CD4-positive, alpha-beta T cell treated with Interleukin-6 for 4 hours (primary cell): ENCODE results near the gene DUSP7.

ENCODE experiments used
- DNase-seq: peaks from one replicate; pipeline ENCODE4 v3.0.0-alpha.2; 2020; ENCODE audit warnings: mixed read lengths

DUSP7 gene

DNA sequence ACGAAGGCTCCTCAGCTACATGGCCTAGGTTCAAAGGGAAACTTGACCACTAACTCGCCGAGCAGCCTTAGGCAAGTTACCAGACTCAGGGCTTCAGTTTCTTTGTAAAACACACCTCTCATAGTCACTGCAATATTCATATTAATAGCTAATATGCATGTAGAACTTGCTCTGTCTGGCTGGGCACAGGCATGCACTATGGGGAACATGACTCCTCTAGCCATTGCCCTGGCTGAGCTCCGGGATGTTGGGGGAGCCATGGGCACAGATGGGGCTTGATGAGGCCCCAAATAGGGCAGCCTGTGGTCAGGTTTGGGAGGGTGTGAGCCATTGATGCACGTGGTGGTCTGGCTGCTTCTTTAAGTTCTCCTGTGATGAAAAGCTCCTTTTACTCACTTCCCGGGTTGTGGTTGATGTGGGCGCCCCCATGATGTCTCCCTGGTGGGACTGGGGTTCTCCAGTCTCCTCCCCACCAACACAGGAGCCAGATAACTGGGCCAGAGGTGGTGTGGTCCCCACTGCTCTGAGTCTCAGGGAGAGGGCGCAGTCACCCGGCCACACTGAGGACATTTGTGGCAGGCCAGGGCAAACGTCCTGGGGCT lies 29.4 kb upstream of the DUSP7 start:
- no peak for DNase-seq

DNA sequence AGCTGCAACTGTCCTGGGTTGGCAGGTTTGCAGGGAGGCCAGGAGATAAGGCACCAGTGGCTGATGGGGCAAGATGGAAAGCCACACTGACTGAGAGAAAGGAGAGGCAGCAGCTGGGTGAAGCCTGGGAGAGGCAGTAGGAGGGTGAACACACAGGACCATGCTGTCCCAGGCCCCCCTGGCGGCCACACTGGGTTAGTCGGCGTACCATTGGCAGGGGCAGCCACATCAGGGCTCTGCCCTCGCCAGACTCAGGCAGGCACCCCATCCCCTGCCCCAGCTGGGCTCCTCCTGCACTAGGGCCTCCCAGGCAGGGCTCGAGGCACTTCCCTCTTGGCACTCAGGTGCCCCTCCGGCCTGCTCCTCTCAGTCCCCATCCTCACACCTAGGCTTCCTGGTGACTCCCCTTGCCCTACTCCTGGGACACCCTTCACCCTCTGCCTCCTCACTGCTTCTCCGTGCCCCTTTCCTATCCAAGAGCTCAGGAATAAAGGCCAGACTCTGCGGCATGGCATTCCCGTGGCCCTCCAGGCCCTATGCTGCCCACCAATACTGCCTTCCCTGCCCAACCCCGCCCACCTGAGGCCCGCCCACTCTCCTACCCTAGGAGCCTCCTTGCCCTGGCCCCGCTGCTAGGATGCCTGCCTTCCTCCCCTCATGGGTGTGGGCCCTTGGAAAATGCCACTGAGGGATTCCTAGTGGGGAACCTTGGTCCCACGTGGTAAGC lies 28.7 kb upstream of the DUSP7 start:
- DNase-seq = no peak

GRCh38 chr3:52084216-52084945 lies 28.0 kb upstream of the DUSP7 start:
- DNase-seq = no peak

GRCh38 chr3:52083556-52084087 lies 27.3 kb upstream of the DUSP7 start:
- DNase-seq = no peak

GRCh38 chr3:52082951-52083350 lies 26.6 kb upstream of the DUSP7 start:
- DNase-seq = no peak

DNA sequence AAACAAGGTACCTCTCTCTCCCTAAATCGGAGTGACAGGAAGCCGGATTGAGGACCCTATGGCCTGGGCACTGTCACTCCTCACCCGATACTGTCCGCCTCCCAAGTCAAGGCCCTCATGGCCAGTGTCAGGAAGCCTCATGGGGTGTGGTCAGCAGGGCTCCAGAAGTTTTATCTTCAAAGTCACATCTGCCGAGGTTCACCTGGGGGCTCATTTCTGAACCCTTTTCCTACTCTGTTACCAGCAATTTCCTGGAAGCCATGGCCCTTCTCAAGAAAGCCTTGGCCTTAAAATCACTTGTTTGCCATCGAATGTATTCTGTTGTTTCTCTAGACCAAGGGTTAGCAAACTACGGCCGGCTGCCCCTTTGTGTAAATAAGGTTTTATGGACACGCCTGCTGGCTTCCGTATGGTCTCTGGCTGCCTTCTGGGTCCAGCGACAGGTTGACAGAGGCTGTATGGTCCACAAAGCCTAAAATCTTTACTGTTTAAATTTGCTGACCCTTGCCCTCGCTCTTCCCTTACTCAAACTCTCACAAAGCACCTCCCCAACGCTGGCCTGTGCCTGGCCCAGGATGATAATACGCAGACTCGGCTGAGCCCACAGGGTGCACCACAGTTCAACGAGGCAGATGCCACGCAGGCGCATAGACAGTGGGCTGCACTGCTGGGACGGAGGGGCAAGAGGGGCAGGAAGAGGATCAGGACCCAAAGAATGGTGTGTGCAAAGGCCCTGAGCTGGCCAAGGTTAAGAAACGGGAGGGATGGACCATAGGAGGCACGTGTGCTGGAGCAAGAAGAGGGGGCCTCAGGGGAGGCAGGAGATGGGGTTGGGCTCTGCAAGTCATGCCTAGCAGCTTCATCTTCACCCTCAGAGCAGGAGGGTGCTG lies 24.7 kb upstream of the DUSP7 start:
- no peak for DNase-seq

GRCh38 chr3:52079958-52080357 lies 23.6 kb upstream of the DUSP7 start:
- no peak for DNase-seq

GRCh38 chr3:52078781-52079560 lies 22.6 kb upstream of the DUSP7 start:
- DNase-seq = no peak

GRCh38 chr3:52077925-52078324 lies 21.6 kb upstream of the DUSP7 start:
- DNase-seq = no peak

- DNase-seq = no peak
Observed at GRCh38 chr3:52076896-52077780, 20.8 kb upstream of the DUSP7 start.

DNA sequence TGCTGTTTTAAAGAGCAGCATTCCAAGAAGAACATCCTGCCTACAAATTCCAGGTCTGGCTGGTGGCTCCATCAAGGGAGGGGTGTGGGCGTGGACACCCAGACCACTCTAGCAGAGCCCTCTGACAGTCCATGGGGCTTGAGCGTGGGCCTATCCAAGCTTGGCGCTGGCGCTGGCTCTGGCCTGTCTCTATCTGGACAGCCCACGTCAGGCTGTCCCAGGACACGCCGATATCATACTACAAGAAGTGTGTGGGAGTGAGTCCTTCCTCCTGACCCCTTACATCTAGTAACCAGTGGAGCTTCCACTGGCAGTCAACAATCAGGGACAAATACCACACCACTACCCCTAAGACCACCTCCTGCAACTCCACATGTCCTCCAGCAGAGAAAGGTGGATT lies 17.1 kb upstream of the DUSP7 start:
- DNase-seq = no peak

GRCh38 chr3:52072471-52072870 lies 16.1 kb upstream of the DUSP7 start:
- DNase-seq = no peak

- DNase-seq = no peak
Observed at GRCh38 chr3:52072020-52072419, 15.6 kb upstream of the DUSP7 start.

GRCh38 chr3:52070724-52071621 lies 14.6 kb upstream of the DUSP7 start:
- DNase-seq = no peak

GRCh38 chr3:52069855-52070254 lies 13.5 kb upstream of the DUSP7 start:
- no peak for DNase-seq

GRCh38 chr3:52069135-52069534 lies 12.8 kb upstream of the DUSP7 start:
- no peak for DNase-seq

- no peak for DNase-seq
Observed at GRCh38 chr3:52068730-52069129, 12.4 kb upstream of the DUSP7 start.

DNA sequence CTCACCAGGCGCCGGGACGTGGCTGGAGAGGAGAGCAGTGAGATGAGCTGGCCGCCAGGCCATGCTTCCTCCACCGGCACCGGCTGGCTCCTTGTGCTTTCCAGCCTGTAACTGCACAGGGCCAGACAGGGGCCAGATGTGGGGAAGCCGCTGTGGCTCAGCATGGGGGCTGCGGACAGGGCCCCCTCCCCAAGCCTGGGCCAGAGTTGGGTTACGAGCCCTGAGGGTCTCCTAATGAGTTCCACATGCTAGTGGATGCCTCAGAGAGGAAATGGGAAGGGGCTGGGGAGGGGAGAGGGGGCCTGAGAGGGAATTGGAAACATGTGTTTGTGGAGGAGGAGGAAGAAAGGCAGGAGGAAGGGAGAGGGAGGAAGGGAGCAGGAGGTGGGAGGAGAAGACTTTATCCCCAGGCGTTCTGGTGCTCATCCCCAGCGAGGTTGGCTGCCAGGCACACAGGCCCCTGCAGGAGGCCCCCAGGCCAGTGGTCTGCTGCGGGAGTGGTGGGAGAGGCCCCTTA lies 11.7 kb upstream of the DUSP7 start:
- DNase-seq = no peak

DNA sequence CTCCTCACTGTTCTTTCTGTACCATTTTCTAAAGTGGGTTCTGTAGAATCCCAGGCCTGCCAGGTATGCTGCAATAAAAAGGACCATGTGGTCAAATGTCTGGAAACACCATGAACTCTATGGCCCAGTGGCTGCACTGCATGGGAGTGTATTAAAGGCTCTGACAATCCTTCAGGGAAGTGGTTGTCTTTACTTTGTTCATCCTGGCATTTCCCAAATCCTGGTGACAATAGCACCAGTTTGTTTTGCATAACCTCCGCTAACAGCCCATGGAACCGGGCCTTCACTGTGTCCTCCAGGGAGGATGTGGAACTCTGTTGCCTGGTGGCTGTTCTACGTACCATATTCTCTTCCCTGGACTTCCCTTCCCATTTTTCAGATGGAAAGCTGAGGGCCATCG lies 11.2 kb upstream of the DUSP7 start:
- DNase-seq = no peak

DNA sequence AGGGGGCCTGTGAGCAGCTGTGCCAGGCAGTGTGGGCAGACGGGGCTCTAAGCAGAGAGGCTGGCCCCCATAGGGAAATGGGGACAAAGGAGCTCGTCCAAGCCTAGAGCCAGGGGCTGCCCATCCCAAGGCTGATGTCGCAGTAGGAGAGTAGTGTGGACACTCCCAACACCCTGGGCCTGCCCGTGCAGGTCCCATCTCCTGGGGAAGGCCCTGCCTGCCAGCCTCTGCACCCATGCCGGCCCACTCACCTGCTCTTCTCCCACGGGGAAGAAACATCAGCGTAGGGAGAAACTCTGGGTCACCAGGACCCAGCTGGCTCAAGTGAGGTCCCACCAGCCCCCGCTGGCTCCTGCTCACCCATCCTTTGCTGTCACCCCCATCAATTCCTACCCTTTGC lies 10.7 kb upstream of the DUSP7 start:
- no peak for DNase-seq
